LNCAP (cell line): ENCODE results near the gene CCR1.

Experiments used
- TF ChIP-seq, protein P1 (sequence below): fragments of 450-650 bp; IDR thresholded peaks from 2 replicates; pipeline ENCODE4 v1.5.1; 2017; ENCODE audit warnings: mild to moderate bottlenecking

CCR1 gene

DNA sequence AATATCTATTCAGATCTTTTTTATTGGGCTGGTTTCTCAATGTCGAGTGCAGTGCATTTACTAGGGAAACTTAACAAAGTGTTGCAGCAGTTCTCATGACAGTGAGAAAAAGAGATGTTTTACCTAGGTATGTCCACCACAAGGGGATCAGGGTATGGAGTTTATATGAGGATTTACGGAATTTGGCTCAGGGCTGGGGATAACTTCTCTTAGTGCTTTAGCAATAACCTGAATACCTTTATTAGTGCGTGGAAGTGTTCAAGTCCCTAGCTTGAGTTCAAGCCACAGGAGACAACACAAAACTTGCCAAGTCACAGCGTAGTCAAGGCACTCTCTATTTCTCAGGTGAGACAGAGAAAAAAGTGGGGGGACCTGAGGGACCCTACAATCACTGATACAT, 30.3 kb upstream of the CCR1 start:
- TF ChIP-seq, protein P1, sequence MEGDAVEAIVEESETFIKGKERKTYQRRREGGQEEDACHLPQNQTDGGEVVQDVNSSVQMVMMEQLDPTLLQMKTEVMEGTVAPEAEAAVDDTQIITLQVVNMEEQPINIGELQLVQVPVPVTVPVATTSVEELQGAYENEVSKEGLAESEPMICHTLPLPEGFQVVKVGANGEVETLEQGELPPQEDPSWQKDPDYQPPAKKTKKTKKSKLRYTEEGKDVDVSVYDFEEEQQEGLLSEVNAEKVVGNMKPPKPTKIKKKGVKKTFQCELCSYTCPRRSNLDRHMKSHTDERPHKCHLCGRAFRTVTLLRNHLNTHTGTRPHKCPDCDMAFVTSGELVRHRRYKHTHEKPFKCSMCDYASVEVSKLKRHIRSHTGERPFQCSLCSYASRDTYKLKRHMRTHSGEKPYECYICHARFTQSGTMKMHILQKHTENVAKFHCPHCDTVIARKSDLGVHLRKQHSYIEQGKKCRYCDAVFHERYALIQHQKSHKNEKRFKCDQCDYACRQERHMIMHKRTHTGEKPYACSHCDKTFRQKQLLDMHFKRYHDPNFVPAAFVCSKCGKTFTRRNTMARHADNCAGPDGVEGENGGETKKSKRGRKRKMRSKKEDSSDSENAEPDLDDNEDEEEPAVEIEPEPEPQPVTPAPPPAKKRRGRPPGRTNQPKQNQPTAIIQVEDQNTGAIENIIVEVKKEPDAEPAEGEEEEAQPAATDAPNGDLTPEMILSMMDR, result no peak

DNA sequence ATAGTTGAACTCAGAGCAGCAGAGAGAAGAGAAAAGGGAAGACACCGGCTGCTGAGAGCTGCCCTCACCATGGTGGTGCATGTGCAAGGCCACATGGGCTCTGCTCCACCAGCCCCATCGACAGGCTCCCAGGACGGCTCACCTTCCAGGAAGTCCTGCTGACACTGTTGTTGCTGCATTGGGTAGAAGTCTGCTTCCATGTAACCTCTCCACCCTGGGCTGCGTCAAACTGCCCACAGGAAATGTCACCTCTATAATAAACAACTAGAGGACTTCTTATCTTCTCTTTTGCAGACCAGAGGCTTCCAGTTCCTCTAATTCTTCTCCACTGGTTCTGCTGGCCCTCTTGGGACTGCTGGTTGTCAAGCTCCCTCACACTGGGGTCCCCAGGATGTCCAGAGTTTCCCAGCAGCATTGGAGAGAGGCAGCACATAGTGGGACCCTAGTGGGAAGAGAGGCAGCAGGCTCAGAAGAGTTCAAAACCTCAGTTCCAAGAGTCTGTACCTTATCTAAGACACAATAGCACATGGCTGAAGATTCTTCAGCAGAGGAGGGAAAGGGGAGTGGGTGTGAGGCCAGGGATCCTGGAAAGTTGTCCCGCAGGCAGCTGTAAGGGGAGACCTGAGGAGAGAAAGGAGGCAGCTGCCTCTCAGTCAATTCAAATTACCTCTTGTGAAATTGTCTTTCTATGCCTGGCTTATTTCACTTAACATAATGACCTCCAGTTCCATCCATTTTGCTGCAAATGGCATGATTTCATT, 28.4 kb upstream of the CCR1 start:
- TF ChIP-seq, protein P1, result no peak

DNA sequence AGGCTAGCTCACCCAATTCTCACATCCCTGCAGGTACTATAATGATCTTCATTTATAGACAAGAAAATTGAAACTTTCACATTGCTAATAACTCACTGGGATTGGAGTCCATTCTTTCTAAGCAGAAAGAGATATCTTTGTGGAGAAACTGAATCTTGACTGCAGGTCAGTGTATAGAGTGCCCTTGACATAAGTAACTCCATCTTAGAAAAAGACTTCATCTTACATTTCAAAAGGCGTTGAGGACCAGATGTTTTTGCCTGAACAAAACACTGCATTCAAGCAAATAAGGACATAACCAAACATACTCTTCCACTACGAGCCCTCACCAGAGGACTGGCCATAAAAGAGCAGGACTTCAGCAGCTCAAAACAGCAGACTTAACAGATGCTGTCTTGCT, 27.3 kb upstream of the CCR1 start:
- TF ChIP-seq, protein P1, result no peak

DNA sequence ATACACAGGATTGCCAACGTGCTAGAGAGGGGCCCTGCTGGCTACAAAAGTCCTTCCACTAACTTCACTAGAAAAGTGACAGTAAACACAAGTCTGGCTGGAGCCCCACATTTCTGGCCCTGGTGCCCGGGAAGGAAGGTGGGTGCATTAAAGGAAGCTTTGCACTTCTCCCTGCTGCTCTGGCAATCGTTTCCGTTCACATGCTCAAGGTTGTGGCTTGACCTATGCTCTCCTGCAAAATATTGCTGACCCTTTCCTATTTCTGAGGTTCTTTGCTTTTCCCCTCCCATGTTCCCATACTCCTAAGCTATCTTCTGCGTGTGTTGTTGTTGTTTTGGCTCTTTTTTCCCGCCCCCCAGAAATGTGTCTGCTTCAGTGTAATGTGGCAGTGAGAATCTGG, 25.1 kb upstream of the CCR1 start:
- TF ChIP-seq, protein P1, result no peak

DNA sequence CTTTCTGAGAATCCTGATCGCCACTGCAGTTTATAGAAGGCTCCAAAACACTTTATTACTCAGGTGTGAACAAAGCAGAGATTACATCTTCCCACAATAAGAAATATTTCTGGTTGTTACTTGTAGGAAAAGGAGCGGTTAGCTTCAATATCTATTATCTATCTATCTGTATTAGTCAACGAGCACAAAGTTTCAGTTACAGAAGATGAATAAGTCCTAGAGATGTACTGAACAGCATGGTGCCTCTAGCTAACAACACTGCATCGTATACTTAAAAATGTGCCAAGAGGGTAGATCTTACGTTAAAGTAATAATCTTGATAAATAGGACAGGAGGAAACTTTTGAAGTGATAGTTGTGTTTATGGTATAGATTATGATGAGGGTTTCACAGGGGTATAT, 23.2 kb upstream of the CCR1 start:
- TF ChIP-seq, protein P1, result no peak

DNA sequence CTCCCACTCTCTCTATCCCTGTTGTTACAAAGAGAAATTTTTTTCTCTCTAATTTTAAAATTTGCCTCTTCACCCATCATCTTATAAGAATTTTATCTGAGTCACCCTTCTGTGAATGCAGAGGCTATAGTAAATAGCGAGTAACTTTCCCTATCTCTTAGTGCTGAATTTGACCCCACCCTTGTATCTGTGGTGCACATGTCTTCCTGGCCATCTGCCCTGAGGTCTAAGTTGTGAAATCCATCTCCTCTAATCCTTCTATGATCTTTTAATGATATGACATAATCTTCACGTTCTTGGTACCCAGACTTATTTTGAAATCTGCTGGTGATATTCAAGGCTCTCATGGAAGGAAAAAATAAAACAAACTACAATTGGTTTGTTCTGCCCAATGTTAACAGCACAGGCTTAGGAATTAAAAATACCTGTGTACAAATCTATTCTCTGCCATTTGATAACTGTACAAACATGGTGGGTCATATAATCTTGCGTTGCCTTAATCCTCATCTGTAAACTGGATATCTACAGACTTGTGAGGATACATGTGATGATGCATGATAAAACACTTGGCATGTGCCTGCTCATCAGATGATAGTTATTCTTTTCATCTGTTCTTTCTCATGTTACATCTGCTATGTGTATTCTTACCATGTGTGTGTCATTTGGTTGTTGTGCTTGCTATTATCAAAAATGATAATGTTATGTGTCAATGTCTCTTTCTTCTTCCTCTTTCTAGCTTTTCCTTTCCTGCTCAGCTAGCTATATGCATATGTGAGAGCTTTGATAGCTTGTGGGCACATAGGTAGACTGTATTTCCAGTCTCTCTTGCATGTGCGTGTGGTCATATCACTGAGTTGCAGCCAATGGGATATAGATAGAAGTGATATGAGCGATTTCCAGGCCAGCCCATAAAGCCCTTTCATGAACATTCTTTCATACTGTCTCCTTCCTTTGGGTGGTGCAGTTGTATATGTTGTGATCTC, 20.4 kb upstream of the CCR1 start:
- TF ChIP-seq, protein P1, result no peak

DNA sequence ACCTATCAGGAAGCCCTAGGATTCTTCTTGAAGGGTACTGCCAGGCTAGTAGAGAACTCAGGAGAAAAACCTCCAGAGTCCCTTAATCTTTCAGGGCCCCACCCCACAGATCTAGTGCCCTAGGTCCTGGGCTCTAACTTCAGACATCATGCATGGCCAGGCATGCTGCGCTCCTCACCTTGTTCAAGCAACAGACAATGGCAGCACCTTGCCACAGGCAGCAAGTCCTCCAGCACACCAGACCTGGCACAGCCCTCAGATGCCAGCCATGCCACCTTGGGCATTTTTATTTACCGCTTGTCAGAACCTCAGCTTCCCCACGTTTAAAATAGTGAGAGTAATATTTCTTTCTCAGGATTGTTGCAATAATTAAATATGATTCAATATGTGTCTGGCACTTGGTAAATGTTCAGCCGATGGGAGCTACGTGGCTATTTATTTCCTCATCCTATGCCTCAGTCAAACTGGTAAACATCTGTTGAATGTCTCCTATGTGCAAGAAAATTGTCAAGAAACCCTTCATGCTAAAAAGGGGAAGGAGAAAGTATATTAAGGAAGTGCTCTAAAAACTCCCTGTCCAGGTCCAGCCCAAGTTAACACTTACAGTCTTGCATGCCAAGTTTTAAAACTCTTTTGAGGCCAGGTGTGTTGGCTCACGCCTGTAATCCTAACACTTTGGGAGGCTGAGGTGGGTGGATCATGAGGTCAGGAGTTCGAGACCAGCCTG, 14.5 kb upstream of the CCR1 start:
- TF ChIP-seq, protein P1, result no peak
